Pancreas (tissue), 10 donors: Measurements from ENCODE around the gene ZFP92. TPM values are rescaled to one million over a fixed set of nuclear protein-coding genes. Genes with fewer than 3 reads are reported as not detected.

Experiments
- ATAC-seq, 4 donors: fragments of 200-7000 bp; cut with Tn5 transposase; one replicate each; pipeline versions ENCODE4 v1.8.0 to v1.9.1; 2020; ENCODE audit warnings: mild to moderate bottlenecking in 4 of 4, moderate library complexity in 4 of 4
- DNase-seq, 6 donors: peaks; one replicate each; pipeline ENCODE4 v3.0.0-alpha.2; 2020
- FAIRE-seq: peaks from 2 replicates; lab custom pipeline; 2012; peaks lifted over from hg19 to GRCh38; lab: Jason Lieb, UNC
- H3K27ac ChIP-seq, 4 donors: fragments of 200-600 bp; sonication (generic); 1 replicate in 3 of 4; 2 replicates in 1 of 4; pipeline versions ENCODE4 v1.5.0 to v1.8.0; 2020
- H3K27me3 ChIP-seq, 4 donors: fragments of 200-600 bp; one replicate each; pipeline ENCODE4 v1.8.0; 2021
- H3K36me3 ChIP-seq, 3 donors: fragments of 200-600 bp; sonication (generic) in 1 of 3; one replicate each; pipeline versions ENCODE4 v1.5.0 to v1.8.0; 2020 to 2021
- H3K4me1 ChIP-seq, 3 donors: fragments of 200-600 bp; one replicate each; pipeline ENCODE4 v1.8.0; 2021
- H3K4me3 ChIP-seq, 4 donors: fragments of 200-600 bp; sonication (generic) in 2 of 4; one replicate each; pipeline versions ENCODE4 v1.5.0 to v1.8.0; 2020 to 2021
- H3K9me3 ChIP-seq, 4 donors: fragments of 200-600 bp; one replicate each; pipeline ENCODE4 v1.8.0; 2021
- WGBS, 2 donors: extraction: QIAGEN DNeasy Blood & Tissue Kit; methylation state at CpG; one replicate each; pipeline ENCODE4 v1.1.7; 2013; 5-methylcytosine and 5-hydroxymethylcytosine counted together
- intact Hi-C, 3 donors: fragments of 100-400 bp; cut with DNase I; formaldehyde crosslinking; loops; one replicate each; pipeline versions ENCODE4 v1.11.1 to v1.14.2; 2022
- polyA plus RNA-seq, 2 donors: library from polyadenylated mRNA; stranded (reverse); fragments of 200-250 nt; gene quantifications; one replicate each; pipeline ENCODE4 v1.2.3, GENCODE V29; 2013
- total RNA-seq, 6 donors: library from RNA; stranded (reverse); fragmentation: NEBNext Ultra II Directional in 4 of 6; extraction: Animal tissue kit (Norgen Biotek cat#: 25700) in 4 of 6; gene quantifications; one replicate each; pipeline versions ENCODE4 v1.2.1 to v1.2.4, GENCODE V29; 2021 to 2023
- TF ChIP-seq, protein P1 (sequence below), 4 donors: fragments of 200-600 bp; sonication (generic) in 3 of 4; IDR thresholded peaks; one replicate each; pipeline versions ENCODE4 v1.5.0 to v1.8.0; 2021; ENCODE audit warnings: antibody characterized with exemption in 4 of 4
- donor health status: healthy with polysubstance abuse.
- donor health status: DM: no; HTN: no; CAD: no; lungs with moderate emphysema.
- donor health status: DM: no; HTN: no; CAD: no.
- donor health status: control.
- donor health status: control.
- donor health status: Bipolar disorder and iron deficiency.
- donor health status: DM: yes; HTN: yes; CAD: no.
- donor health status: DM: no; HTN: no; CAD: no.
- donor health status: DM: no; HTN: no; CAD: no.
- donor health status: DM: yes; HTN: yes; CAD: no.

ZFP92 gene
- total and polyA plus RNA-seq, 8 donors = 0.28 to 1.00 (median 0.41) TPM

GRCh38 chrX:153430796-153431195 is 19.5 kb downstream of the ZFP92 start:
- no peak overlapping the region for H3K27ac ChIP-seq
- WGBS, 2 donors = 73 to 80% methylated on average over 6 of the region's 6 CpGs
- intact Hi-C loops = no loop called here
- H3K9me3 ChIP-seq = no peaks in the 10 kb centered on the region
- TF ChIP-seq, protein P1, sequence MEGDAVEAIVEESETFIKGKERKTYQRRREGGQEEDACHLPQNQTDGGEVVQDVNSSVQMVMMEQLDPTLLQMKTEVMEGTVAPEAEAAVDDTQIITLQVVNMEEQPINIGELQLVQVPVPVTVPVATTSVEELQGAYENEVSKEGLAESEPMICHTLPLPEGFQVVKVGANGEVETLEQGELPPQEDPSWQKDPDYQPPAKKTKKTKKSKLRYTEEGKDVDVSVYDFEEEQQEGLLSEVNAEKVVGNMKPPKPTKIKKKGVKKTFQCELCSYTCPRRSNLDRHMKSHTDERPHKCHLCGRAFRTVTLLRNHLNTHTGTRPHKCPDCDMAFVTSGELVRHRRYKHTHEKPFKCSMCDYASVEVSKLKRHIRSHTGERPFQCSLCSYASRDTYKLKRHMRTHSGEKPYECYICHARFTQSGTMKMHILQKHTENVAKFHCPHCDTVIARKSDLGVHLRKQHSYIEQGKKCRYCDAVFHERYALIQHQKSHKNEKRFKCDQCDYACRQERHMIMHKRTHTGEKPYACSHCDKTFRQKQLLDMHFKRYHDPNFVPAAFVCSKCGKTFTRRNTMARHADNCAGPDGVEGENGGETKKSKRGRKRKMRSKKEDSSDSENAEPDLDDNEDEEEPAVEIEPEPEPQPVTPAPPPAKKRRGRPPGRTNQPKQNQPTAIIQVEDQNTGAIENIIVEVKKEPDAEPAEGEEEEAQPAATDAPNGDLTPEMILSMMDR (IDR thresholded peaks at IDR 0.05) = no peak
- H3K27me3 ChIP-seq = peaks cover 0 to 6% (median 0%) of the 10 kb centered on the region in 4 donors
- H3K4me1 ChIP-seq = no peaks in the 10 kb centered on the region
- no peak for DNase-seq
- no peaks in the 10 kb centered on the region for H3K36me3 ChIP-seq
- H3K4me3 ChIP-seq = no peak overlapping the region
- FAIRE-seq = no peak
- no peak for ATAC-seq

DNA sequence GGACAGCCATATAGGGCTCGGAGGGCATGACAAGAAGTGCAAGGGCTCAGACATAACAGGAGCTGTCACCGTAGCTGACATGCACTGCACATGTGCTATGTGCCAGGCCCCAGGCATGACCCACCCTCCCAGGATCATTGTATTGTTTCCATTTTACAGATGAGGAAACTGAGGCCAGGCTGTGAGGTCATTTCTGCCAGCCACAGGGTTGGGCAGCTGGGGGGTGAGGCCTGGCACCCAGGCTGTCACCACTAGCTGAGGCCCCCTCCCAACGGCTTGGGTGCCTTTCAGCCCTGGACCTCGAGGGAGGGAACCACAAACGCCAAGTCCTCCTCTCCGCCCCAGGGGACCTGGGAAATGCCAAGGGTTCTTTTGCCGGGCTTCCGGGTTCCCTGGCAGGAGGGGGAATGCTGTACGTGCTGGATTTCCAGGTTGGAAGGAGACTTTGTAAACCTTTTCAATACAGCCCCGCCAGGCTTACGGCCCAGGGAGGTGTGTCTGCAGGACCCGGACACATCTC is 21.9 kb downstream of the ZFP92 start:
- TF ChIP-seq, protein P1 (IDR thresholded peaks at IDR 0.05) = no peak
- DNase-seq = no peak
- Histone ChIP-seq H3K27ac (no peak overlapping the region), H3K4me1 (no peaks in the 10 kb centered on the region), H3K4me3 (no peak overlapping the region), H3K9me3 (no peaks in the 10 kb centered on the region), H3K27me3 (peaks cover 0 to 10% (median 0%) of the 10 kb centered on the region in 4 donors), H3K36me3 (no peaks in the 10 kb centered on the region)
- 70 to 73% methylated on average over 12 of the region's 12 CpGs for WGBS, 2 donors
- FAIRE-seq = no peak
- ATAC-seq = no peak
- intact Hi-C loops = no loop called here

DNA sequence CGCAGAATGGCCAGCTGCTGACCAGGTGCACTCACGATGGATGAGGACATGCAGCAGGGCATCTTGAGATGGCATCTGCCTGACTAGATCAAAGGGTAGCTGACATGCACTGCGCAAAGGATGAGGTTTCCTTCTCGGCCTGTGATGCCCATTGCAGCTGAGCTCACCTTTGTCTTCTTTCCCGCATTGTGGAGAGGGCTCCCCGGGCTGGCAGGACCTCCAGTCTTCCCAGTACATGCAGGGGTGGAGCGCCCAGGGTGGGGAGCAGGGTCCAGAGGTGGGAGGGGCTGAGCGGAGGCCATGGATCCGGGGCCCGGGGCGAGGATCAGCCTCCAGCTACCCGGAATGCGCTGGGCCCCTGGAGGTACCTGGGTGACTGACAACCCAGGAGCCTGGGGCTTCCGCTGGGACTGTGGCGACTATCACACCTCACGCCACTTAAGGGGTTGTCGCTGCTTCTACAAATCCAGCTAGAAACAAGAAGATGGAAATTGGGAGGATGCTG is 22.6 kb downstream of the ZFP92 start:
- no peak overlapping the region for H3K27ac ChIP-seq
- FAIRE-seq (no peak), DNase-seq (no peak), ATAC-seq (no peak)
- no peak overlapping the region for H3K4me3 ChIP-seq
- H3K4me1 ChIP-seq = no peaks in the 10 kb centered on the region
- WGBS, 2 donors = 79 to 84% methylated on average over 17 of the region's 17 CpGs
- H3K27me3 ChIP-seq = peaks cover 0 to 10% (median 0%) of the 10 kb centered on the region in 4 donors
- H3K9me3 ChIP-seq = no peaks in the 10 kb centered on the region
- TF ChIP-seq, protein P1 (IDR thresholded peaks at IDR 0.05) = no peak
- no peaks in the 10 kb centered on the region for H3K36me3 ChIP-seq
- intact Hi-C loops = no loop called here

GRCh38 chrX:153434801-153435200 is 23.5 kb downstream of the ZFP92 start:
- Histone ChIP-seq H3K36me3 (no peaks in the 10 kb centered on the region), H3K27me3 (peaks cover 0 to 11% (median 0%) of the 10 kb centered on the region in 4 donors), H3K4me3 (no peak overlapping the region), H3K9me3 (no peaks in the 10 kb centered on the region), H3K4me1 (no peaks in the 10 kb centered on the region), H3K27ac (no peak overlapping the region)
- 73 to 81% methylated on average over 8 of the region's 8 CpGs for WGBS, 2 donors
- DNase-seq (no peak), FAIRE-seq (no peak), ATAC-seq (no peak)
- TF ChIP-seq, protein P1 (IDR thresholded peaks at IDR 0.05) = no peak
- intact Hi-C loops = no loop called here

DNA sequence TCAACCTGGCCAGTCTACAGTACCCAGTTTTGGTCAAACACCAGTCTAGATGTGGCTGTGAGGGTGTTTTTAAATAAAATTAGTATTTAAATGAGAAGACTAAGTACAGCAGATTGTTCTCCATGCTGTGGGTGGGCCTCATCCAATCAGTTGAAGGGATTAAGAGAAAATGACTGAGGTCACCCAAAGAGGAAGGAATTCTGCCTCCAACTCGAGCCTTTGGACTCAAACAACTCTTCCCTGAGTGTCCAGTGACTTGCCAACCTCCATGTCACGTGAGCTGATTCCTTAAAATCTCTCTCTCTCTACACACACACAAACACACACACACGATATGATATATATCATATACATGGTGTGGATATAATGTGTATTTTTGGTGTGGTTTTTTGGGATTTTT is 24.6 kb downstream of the ZFP92 start:
- 50 to 62% methylated on average over 3 of the region's 3 CpGs for WGBS, 2 donors
- intact Hi-C loops = no loop called here
- TF ChIP-seq, protein P1 (IDR thresholded peaks at IDR 0.05) = no peak
- Histone ChIP-seq H3K27me3 (peaks cover 0 to 13% (median 2%) of the 10 kb centered on the region in 4 donors), H3K9me3 (no peaks in the 10 kb centered on the region), H3K36me3 (no peaks in the 10 kb centered on the region), H3K4me3 (no peak overlapping the region), H3K4me1 (no peaks in the 10 kb centered on the region), H3K27ac (no peak overlapping the region)
- no peak for ATAC-seq
- FAIRE-seq = no peak
- no peak for DNase-seq
